GM12801 (cell line): Measurements from ENCODE around the gene A2M.

ENCODE experiments used
- TF ChIP-seq, protein P1 (sequence below): IDR thresholded peaks from one replicate; pipeline ENCODE4 v1.5.1; 2011; ENCODE audit warnings: control low read depth; ENCODE audit not compliant: insufficient read length; ENCODE audit errors: extremely low read depth

The A2M gene

DNA sequence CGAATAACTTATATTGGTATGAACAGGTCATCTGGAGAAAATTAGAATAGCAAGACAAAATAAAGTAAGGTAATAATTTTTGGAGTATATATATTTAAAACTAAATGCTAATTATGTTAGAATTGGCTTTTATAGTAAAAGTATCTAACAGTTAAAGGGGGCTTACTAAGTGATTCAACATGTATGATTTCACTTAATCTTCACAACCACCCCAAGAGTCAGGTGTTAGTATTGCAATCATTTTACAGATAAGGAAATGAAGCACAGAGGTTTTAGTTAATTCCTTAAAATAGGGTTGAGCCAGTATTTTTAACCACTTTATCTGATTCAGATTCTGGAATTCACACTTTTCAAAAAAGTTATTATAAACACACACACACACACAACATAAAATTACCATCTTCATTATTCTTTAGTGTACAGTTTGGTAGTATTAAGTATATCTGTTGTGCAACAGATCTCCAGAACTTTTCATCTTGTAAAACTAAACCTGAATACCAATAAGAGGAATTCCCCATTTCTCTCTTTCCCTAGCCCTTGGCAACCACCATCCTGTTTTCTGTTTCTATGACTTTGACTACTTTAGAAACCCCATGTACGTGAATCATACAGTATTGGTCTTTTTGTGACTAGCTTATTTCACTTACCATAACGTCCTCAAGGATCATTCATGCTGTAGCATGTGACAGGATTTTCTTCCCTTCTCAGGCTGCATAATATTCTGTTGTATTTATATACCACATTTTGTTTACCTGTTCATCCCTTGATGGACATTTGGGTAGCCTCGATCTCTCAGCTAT is 12.5 kb downstream of the A2M start:
- TF ChIP-seq, protein P1, sequence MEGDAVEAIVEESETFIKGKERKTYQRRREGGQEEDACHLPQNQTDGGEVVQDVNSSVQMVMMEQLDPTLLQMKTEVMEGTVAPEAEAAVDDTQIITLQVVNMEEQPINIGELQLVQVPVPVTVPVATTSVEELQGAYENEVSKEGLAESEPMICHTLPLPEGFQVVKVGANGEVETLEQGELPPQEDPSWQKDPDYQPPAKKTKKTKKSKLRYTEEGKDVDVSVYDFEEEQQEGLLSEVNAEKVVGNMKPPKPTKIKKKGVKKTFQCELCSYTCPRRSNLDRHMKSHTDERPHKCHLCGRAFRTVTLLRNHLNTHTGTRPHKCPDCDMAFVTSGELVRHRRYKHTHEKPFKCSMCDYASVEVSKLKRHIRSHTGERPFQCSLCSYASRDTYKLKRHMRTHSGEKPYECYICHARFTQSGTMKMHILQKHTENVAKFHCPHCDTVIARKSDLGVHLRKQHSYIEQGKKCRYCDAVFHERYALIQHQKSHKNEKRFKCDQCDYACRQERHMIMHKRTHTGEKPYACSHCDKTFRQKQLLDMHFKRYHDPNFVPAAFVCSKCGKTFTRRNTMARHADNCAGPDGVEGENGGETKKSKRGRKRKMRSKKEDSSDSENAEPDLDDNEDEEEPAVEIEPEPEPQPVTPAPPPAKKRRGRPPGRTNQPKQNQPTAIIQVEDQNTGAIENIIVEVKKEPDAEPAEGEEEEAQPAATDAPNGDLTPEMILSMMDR: no peak

DNA sequence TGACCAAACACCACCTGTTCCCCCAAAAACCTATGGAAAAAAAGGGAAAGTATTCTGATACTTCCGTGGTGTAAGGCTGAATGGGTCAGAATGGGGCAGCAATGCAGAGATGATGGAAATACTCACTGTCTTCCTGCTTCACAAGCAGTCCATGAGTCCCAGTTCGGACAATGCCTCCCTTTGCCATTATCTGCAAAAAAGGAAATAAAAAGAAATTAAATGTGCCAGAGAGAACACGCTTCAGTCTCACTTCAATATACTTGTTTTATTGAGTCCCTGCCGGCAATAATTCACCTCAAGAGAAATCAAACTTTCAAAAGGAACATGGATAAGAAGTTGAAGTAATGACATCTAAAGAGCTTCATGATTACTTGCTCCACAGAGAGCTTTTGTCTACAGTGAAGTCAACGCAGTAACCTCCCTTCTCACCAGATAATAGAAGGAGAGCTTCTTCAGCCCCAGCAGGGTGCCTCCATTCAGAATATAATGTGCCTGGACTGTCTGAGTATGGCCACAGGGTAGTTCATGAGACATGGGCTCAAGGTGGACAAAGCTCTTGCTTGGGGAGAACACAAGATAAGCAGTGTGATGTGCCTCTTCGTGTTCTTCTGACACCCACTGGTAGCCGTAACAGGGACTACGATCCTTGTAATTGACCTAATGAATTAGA is 14.6 kb downstream of the A2M start:
- TF ChIP-seq, protein P1: no peak

DNA sequence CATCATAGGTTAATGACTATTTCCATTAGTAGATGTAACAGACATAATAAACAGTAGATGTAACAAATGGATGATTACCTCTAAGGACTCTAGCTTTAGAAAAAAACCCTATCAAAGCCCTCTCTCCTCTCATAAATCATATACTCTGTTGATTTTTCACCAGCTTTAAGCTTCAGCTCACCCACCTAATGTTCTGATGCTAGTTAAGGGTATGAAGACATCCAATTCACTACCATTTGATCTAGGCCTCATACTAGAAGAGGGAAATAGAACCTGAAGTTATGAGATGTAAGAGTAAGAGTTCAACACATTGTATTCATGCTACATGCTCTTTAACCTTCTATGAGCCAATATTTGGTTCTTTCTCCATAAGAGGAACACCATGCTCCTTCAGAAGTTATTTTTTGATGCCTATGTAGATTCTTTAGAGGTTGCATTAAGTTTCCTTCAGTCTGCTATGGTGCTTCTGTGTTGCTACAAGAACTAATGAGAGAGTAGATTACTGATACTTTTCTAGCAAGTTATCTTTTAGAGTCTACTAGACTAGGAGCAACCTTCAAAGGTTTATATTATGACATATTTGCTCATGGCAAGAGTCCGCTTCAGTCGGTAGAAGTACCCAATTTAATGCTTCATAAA is 16.0 kb downstream of the A2M start:
- TF ChIP-seq, protein P1: no peak

DNA sequence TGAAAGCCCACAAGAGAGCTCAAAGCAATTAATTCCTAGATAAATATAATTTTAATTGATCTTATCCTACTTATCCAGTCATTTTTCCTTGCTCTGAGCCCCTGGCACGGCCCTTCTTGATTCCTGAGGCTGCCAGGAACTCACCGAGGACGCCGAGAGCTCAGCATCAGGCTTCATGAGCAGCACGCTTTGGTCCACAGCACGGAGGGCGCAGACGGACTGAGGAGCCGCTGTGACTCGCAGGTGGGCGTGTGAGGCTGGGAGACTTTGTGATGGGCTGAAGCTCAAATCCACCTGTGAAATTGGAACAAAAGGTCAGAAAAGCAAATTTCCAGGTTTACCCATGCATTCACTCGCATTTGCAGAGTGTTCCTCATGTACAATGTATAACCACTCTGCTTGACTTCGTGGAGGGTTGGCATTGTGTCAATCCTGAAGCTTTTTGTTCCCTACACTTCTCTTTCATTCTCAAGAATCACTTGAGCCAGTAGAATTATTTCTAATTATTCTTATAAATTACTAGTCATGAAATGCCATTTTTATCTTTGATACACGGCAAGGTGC is 17.2 kb downstream of the A2M start:
- TF ChIP-seq, protein P1: no peak

DNA sequence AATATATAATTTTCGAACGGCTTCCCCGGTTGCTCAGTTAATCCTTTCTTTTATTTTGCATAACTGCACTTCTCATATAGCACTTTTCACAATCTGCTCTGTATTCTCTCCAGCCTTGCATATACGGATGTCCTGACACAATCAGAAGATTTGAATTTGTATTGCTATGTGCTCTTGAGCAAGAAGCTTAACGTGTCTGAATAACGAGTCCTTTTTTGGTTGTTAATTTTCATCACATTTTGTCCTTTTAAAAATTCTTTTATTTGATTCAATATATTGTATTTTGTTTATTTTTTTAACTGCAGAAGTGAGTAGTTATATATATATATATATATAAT is 17.6 kb downstream of the A2M start:
- TF ChIP-seq, protein P1: no peak

DNA sequence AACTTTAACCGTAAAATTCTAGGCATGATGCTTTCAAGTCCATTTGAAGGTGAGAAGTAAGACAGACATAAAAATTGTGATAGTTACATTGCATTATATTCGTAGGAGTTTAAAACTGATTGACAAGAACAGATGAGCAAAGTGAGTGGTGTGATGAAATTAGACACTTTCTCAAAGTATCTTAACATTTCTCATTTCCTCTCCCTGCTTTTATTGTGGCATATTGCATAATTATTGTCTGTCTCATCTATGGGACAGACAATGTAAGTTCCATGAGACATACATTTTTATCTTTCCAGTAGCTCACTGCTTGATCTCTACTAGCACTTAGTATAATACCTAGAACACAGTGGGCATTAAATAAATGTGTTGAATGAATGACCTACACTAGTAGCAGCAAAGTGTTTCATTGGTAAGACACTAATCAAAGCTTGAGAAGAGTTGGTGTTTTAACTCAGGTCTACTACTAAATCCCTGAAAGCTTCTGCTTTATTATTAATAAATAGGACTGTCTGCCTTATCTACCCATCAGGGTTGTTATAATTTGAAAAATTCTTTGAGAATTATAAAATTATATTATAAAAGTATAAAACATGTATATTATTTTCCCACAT is 19.0 kb downstream of the A2M start:
- TF ChIP-seq, protein P1: no peak

DNA sequence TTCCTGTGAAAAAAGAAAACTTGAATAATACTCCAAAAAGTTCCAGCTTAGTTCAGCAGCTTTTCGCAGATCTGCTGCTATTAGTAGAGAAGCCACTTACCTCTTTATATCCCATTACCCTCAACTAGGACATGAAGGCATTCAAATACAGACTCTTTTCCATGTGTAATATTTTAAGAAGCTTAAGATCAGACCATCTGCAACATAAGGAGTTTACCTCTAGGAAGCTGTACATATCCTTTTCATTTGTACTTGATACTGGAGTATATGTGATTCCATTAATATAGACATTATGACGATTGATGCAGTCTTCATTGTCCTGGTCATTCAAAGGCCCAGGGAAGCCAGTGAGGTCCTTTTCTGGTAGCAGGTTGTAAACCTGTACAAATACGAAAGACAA is 20.4 kb downstream of the A2M start:
- TF ChIP-seq, protein P1: no peak
